ENCODE results near the gene ANKH.

Gene ANKH

GRCh38 chr5:14663734-14664269 is 207.8 kb downstream of the ANKH start:
- DNase-seq (ENCODE audit: low spot score), result no peak

- DNase-seq (ENCODE audit: low spot score), result no peak
Observed at GRCh38 chr5:14662721-14663260, 208.8 kb downstream of the ANKH start.

- no peak for DNase-seq (ENCODE audit: low spot score)
Observed at GRCh38 chr5:14660833-14661232, 210.7 kb downstream of the ANKH start.

- DNase-seq (ENCODE audit: low spot score), result no peak
Observed at GRCh38 chr5:14659821-14660607, 211.6 kb downstream of the ANKH start.

GRCh38 chr5:14656898-14657297 is 214.7 kb downstream of the ANKH start:
- DNase-seq (ENCODE audit: low spot score), result no peak

GRCh38 chr5:14655146-14655741 is 216.3 kb downstream of the ANKH start:
- DNase-seq (ENCODE audit: low spot score), result no peak
